ENCODE data around the gene USP30.
"Not testable (repeated sequence)": the region's sequence is repeated elsewhere in the genome, so short reads cannot be mapped to it uniquely, and the experiment has no call there.

The USP30 gene, protein sequence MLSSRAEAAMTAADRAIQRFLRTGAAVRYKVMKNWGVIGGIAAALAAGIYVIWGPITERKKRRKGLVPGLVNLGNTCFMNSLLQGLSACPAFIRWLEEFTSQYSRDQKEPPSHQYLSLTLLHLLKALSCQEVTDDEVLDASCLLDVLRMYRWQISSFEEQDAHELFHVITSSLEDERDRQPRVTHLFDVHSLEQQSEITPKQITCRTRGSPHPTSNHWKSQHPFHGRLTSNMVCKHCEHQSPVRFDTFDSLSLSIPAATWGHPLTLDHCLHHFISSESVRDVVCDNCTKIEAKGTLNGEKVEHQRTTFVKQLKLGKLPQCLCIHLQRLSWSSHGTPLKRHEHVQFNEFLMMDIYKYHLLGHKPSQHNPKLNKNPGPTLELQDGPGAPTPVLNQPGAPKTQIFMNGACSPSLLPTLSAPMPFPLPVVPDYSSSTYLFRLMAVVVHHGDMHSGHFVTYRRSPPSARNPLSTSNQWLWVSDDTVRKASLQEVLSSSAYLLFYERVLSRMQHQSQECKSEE

DNA sequence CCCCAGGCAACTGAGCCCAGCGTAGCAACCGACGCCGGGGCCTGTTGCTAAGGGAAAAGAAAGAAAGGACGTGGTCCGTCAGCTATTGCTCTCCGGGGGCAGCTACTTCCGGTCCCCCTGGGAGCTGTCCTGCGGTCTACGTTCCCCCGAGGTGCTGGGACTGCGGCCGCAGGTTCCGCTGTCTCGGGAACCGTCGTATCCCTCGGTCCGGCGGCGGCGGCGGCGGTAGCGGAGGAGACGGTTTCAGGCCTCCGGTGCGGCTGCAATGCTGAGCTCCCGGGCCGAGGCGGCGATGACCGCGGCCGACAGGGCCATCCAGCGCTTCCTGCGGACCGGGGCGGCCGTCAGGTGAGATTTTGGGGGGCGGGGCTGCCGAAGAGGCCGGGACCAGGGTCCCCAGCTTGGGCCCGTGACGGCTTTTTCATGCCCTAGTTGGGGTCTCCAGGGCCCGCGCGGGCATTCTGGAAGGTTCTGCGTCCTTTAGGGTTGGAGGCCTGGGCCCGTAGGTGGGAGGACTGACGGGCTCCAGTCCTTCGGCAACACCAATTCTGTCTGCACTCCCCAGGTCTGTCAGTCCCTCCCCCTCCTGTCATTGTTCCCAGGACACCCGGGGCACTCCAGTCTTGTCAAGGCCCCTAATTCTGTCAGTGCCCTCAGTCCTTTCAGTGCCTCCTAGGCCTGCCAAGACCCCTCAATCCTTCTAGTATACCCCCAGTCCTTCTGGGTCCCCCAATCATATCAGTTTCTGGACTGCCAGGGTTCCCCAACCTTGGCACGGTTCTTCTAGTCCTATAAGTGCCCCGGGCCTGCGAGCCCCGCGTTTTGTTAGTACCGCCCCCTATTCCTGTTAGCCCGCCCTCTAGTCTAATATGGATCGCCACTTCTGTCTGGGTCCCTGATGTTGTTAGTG lies at the start of gene USP30:
USP30 (plus strand) TSS at position 163 of the 910 bp plus-strand sequence; CDS start at position 266, 103 bp downstream.
- peak; percentile 92 for DNase-seq

DNA sequence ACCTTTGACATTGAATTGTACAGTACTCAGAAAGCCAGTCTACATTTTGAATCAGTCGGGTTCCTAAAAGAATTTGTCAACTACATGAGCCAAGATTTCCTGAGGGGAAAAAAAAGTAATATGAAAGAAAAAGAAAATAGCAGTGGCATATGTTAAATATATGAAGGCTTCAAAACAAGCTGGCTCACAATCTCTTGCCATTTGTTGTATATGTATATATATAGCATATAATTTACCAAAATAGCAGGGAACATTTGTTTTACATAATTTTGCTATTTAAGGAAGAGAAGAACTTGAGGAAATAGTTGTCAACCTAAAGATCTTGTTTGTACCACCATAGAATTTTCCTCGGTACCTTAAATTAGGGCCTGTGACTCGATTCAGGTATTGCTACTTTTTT lies 48.4 kb upstream of the USP30 start:
- no peak for DNase-seq

DNA sequence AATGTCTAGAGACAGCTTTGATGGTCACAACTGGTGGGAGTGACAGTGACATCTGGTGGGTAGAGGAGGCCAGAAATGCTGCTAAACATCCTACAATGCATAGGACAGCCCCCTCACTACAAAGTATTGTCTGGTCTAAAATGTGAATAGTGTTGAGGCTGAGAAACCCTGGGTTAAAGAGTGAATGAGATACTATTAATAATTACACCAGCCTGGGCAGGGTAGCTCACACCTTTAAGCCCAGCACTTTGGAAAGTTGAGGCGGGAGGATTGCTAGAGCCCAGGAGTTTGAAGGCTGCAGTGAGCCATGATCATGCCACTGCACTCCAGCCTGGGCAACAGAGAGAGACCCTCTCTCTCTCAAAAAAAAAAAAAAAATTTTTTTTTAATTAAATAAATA lies 42.6 kb upstream of the USP30 start:
- no peak for DNase-seq

DNA sequence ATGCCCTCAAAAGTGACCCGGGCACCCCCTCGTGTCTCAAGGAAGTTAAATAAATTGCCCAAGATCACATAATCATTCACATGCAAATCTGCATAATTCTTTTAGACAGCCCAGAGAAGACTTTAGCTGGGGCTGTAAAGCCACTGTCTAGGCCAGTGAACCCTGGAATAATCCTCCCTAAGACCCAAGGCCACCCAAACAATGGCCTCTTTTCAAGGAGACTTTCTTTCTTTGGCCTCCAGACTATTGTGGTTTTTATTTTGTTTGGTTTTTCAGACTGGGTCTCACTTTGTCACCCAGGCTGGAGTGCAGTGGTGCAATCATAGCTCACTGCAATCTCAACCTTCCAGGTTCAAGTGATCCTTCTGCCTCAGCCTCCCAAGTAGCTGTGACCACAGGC lies 42.1 kb upstream of the USP30 start:
- DNase-seq, result no peak

DNA sequence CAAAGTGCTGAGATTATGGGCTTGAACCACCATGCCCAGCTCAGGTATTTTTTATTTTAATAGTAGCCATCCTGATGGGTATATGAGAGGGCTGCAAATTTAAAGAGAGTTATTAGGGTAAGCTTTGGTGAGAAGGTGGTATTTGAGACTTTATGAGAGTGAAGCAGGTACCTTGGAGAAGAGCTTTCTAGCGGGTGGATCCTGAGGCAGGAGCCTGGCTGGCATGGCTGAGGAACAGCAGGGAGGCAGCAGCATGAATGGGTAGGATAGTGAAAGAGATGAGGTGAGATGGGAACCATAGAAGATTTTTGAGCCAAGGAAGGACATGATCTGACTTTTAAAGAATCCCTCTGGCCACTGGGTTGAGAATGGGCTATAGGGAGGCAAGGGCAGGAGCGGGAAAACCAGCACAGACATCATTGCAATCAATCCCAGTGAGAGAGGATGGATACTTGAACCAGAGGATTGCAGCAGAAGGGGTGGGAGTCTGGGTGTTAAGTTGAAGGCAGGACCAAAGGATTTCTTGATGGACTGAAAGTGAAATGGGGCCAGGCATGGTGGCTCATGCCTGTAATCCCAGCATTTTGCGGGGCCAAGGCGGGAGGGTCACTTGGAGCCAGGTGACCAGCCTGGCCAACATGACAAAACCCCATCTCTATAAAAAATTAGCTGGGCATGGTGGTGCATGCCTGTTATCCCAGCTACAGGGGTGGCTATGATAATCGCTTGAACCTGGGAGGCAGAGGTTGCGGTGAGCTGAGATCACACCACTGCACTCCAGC lies 37.2 kb upstream of the USP30 start:
- no peak for DNase-seq

DNA sequence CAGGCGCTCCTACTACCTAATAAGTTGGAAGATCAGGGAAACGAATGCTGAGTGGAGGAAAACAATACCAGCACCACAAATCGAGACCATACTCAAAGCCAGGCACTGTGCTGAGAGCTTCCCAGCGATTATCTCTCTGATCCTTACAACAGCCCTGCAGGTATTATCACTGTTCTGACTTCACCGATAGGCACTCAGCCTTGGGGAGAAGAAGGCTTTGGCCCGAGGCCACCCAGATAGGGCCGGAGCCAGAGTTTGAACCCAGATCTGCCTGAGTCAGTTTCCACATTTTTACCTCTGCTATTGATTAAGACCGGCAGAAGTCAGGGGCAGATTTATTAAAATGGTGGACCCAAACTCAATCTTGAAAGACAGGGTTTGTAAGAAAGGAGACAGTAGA lies 36.4 kb upstream of the USP30 start:
- DNase-seq, result no peak

DNA sequence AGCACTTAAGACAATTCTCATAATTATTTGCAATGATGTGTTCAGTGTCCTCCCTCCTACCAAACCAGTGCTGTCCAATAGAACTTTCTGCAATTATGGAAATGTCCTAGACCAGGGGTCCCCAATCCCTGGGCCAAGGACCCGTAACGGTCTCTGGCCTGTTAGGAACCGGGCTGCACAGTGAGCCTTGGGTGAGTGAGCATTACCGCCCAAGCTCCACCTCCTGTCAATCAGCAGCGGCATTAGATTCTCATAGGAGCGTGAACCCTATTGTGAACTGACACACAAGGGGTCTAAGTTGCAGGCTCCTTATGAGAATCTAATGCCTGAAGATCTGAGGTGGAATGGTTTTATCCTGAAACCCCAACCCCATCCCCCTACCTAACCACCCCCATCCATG lies 35.4 kb upstream of the USP30 start:
- DNase-seq, result no peak

DNA sequence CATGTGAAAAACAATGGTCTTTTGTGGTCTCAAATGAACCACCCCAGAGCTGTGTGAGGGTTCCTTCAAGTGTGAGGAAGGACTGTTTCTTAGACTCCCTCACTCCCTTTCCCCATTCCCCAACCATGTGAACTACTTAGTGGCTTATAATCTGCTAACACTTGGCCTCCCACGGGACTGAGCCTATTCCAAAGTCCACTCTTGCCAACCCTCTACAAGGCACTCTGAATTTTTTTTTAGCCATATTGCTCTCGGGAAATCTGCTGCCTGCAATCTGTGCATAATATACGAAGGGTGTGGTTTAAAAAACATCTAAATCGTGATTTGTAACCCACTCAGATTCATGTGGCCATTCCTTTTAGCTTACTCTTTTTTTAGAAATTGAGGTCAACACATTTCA lies 34.1 kb upstream of the USP30 start:
- no peak for DNase-seq

DNA sequence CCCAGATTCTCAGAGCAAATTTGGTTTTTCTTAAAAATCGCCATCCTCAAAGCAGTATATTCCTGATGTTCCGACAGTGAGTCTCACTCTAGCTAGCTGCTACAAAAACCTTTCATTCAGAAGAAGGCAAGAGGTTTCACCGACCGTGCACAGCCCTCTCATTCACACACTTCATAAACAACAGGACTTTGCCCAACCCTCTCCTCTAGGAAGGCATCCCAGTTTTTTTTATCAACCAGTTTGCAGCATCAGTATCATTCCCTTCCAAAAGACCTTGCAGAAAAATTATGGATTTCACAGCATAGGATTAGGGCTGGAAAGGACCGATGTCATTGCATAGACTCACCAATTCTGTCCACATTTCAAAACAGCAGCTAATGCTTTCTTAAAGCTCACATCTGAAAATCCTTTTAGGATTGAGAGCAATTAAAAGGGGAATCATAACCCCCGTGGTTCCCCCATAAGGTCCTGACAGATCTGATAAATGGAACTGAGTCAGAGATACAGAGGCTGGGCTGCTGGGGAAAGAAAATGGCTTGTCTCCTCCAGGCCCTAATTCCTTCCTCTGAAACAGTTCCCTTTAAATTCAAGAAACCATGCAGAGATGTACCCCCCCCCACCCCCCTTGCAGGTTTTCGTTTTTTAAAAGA lies 32.1 kb upstream of the USP30 start:
- no peak for DNase-seq

DNA sequence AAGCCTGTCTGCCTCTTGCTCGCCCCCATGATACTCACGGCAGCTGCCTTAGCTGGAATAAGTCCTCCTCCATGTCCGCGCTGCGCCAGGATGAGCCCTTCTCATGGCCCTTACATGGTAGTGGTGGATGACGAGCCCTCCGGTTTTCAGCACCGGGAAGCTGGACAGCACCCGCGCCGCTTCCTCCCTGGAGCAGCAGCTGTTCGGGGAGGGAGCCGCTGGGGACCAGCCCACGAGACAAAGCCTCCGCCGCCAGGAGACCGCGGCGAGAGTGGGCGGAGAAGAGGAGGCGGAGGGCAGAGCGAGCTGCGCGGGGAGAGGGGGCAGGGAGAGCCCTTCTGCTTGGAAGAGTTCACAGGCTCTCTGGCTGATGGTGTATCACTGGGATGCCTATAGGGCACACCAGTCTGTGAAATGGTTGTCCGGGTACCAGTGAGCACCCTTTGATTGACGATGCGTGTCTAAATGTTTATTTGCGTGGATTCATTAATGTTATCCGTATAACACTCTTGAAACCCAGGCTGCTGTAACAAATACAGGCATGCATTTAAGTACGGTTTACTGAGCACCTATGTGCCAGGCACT lies 31.5 kb upstream of the USP30 start, which contains the start of gene SVOP:
SVOP (minus strand) TSS at position 273 of the 585 bp plus-strand sequence; CDS start at position 73, 200 bp downstream.
- peak; percentile 62 for DNase-seq

DNA sequence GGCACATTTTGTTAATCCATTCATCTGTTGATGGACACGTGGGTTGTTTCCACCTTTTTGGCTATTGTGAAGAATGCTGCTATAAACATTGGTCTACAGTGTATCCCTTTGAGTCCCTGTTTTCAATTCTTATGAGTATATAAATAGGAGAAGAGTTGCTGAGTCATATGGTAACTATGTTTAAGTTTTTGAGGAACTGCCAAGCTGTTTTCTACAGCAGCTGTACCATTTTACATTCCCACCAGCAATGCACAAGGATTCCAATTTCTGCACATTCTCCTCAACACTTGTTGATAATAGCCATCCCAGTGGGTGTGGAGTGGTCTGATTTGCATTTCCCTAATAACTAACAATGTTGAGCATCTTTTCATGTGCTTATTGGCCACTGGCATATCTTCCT lies 24.6 kb upstream of the USP30 start:
- DNase-seq, result no peak

DNA sequence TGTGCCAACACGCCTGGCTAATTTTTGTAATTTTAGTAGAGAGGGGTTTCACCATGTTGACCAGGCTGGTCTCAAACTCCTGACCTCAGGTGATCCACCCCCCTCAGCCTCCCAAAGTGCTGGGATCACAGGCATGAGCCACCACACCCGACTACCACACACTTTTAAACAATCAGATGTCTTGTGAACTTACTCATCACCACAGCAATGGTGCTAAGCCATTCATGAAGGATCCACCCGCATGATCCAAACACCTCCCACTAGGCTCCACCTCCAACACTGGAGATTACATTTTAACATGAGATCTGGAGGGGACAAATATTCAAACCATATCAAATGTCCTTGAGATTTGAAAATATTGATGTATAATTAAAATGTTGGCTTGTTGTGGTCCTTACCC lies 23.8 kb upstream of the USP30 start:
- DNase-seq, result not testable (repeated sequence)

DNA sequence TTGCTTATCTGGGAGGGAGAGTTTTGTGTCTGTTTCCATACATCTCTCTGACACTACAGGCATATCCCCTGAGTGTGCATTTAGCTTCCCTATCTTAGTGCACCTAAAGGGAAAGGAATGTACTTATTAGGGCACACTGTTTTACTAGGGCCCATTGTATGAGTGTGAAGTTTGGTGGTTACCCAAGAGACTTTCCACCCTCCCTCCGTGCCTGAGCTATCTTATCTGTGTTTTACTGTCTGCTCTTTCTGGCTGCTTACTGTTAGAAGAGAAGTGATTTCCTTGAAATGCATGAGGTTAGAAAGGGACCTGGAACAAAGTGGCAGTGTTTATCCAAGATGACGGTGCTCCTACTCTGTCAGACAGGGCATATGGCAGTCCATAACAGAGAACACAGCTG lies 23.0 kb upstream of the USP30 start:
- no peak for DNase-seq

DNA sequence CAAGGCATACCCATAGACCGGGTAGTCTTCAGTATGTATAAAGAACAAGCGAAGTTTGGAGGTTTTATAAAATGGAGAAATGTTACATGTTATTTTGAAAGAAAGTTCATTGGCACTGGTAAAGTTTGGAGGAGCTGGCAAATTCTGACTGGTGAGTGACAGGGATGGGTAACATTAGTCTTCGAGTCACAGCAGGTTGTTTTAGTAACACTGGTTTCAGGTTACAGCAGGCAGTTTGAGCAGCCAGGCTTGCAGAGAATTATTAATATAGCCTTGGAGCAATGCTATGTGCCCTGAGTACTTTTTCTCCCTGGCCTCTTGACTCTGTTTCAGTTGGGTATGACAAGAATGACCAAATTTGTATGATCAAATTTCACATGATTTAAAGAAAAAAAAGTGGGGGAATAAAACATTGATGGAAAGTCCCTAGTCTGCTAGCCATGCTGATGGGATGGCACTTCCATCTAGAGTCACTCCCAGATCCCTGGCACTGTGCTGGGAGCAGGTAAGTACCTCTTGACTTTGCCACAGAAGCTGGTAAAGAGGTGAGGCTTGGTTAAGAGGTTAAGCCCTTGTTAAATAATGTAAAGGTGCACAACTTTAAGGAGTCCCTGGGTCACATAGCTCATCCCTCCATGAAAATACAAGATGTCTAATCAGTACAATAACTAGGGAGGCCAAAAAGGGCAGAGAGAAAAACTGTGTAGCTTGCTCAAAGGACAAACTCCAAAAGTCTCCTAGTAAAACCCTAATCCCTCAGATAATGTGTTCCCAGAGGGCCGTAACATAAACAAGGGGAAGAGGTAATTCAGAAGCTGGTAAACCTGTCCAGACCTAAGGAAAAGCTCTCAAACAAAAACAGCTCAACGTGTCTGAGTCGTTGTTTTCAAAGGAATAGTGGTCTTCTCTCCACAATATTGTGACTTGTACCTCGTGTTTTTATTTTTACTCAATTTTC lies 18.9 kb upstream of the USP30 start:
- DNase-seq, result no peak

DNA sequence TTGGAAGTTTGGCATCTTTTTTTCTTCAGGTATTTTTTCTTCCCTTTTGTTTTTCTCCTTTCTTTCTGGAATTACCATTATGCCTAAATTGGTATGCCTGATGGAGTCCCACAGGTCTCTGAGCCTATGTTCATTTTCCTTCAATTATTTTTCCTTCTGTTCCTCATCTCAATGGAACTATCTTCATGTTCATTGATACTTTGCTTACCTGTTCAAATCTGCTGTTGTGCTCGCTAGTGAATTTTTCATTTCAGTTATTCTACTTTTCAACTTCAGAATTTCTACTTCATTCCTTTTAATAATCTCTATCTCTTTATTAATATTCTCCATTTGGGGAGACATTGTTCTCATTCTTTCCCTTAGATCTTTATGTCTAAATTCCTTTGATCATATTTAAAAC lies 15.4 kb upstream of the USP30 start:
- DNase-seq, result no peak

DNA sequence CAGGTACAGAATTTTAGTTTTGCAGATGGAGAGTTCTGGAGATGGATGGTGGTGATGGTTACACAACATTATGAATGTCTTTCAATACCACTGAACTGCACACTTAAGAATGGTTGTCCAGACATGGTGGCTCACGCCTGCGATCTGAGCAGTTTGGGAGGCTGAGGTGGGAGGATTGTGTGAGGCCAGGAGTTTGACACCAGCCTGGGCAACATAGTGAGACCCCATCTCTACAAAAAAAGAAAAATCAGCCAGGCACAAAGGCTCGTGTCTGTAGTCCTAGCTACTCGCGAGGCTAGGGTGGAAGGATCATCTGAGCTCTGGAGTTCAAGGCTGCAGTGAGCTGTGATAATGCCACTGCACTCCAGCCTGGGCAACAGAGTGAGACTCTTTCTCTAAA lies 8.1 kb upstream of the USP30 start:
- DNase-seq, result no peak

DNA sequence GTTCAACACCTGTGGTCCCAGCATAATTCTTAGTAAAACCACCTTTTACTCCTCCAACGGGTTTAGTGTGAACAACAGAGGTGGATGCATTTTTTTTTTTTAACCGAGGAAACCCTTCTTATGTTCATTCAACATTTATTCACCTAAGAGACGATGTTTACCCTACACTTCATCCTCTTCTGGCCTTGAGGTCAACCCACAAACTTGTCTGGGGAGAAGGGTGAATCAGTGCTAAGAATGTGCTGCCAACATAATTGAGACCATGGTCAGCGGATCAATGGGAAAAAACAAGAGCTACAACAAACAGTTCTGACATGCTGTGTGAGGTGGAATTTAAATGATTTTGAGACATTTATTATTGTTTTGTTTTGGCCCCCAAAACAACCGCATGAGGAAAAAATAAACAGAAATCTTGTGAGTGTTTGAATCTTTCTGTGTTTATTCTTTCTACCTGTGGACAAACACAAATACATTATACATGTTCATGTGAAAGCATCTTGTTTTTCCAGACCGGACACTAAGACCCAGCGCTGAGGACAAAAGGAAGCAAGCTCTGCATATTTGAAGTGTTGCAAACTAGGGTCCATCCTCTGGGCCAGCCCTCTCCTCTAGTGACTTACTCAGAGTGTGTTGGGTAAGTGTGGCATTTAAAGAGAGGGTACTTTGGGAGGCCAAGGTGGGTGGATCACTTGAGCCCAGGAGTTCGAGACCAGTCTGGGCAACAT lies 5.1 kb upstream of the USP30 start:
- no peak for DNase-seq

DNA sequence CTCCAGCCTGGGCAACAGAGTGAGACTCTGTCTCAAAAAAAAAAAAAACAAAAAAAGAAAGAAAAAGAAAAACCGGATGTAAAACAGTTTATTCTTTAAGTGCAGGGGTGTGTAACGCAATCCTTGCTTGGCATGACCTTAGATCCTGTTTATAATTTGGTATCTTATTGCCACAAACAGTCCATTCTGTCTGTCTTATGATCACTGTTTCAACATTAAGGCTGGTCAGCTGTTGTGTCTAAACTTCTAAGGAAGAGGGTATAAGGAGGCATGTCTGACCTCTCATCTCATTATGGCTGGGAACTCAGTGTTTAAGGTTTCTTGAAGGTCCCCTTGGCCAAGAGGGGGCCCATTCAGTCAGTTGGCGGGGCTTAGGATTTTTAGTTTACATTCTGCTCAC lies 3.7 kb upstream of the USP30 start:
- DNase-seq, result not testable (repeated sequence)

DNA sequence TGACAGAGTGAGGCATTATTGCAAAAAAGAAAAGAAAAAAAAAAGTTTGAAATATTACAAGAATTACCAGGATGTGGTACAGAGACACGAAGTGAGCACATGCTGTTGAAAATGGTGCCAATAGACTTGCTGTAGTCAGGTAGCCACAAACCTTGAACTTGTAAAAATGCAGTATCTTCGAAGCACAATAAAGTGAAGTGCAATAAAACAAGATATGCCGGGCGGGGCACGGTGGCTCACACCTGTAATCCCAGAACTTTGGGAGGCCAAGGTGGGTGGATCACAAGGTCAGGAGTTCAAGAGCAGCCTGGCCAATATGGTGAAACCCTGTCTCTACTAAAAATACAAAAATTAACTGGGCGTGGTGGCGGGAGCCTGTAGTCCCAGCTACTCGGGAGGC lies 2.6 kb upstream of the USP30 start:
- not testable (repeated sequence) for DNase-seq

DNA sequence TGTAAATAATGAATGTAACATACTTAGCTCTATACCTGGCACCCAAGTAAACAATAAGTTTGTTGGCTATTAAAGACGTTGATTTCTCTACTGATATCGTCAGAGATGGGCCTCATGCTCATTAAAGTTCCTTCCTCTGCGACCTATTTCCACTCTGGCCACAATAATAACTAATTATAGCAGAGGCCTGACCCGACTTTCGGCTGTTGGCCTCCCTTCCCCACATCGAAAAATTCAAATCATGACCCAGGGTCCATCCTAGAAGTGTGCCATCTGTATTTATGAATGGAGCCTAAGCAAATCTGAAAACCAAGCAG lies 321 bp upstream of the USP30 start:
- DNase-seq, result no peak

All from stimulated activated CD8-positive, alpha-beta memory T cell treated with anti-CD3 and anti-CD28 coated beads, Interleukin-4, amount 100 ng/mL, for 48 hours (primary cell).